Inflammatory macrophage (primary cell): Measurements from ENCODE around the gene CACUL1.
A peak's percentile ranks its signal among the peaks of the same experiment; 100 is the strongest.
"Not testable (repeated sequence)": the region's sequence is repeated elsewhere in the genome, so short reads cannot be mapped to it uniquely, and the experiment has no call there.

Experiments used
- DNase-seq, 2 donors: peaks; one replicate each; pipeline ENCODE4 v3.0.0-alpha.2; 2020 to 2022

The CACUL1 gene

GRCh38 chr10:118768041-118768919 lies 13.5 kb upstream of the CACUL1 start:
- DNase-seq: no peak

- no peak for DNase-seq
Observed at GRCh38 chr10:118767297-118768040, 12.7 kb upstream of the CACUL1 start.

GRCh38 chr10:118764195-118764594 lies 9.4 kb upstream of the CACUL1 start:
- DNase-seq: no peak

GRCh38 chr10:118763202-118763988 lies 8.6 kb upstream of the CACUL1 start:
- no peak for DNase-seq

GRCh38 chr10:118760265-118760664 lies 5.5 kb upstream of the CACUL1 start:
- no peak for DNase-seq

- no peak for DNase-seq
Observed at GRCh38 chr10:118758449-118758848, 3.7 kb upstream of the CACUL1 start.

GRCh38 chr10:118754229-118754555 lies 578 bp downstream of the CACUL1 start:
- peak in 1 of 2 donors; percentile 25 for DNase-seq

GRCh38 chr10:118753331-118754228 lies 1.2 kb downstream of the CACUL1 start:
- DNase-seq: no peak

- DNase-seq: no peak
Observed at GRCh38 chr10:118752409-118752808, 2.4 kb downstream of the CACUL1 start.

- no peak for DNase-seq
Observed at GRCh38 chr10:118751265-118751664, 3.5 kb downstream of the CACUL1 start.

GRCh38 chr10:118748041-118748440 lies 6.7 kb downstream of the CACUL1 start:
- no peak for DNase-seq

GRCh38 chr10:118746246-118746645 lies 8.5 kb downstream of the CACUL1 start:
- no peak for DNase-seq

GRCh38 chr10:118745056-118745455 lies 9.7 kb downstream of the CACUL1 start:
- DNase-seq: no peak

GRCh38 chr10:118744346-118744918 lies 10.3 kb downstream of the CACUL1 start:
- DNase-seq: not testable (repeated sequence)

GRCh38 chr10:118742782-118743181 lies 12.0 kb downstream of the CACUL1 start:
- no peak for DNase-seq

- DNase-seq: no peak
Observed at GRCh38 chr10:118742032-118742431, 12.7 kb downstream of the CACUL1 start.

- no peak for DNase-seq
Observed at GRCh38 chr10:118738406-118738805, 16.4 kb downstream of the CACUL1 start.

GRCh38 chr10:118737603-118738302 lies 17.0 kb downstream of the CACUL1 start:
- DNase-seq: peak; percentile 53 to 83

GRCh38 chr10:118735294-118735693 lies 19.5 kb downstream of the CACUL1 start:
- DNase-seq: no peak

- DNase-seq: no peak
Observed at GRCh38 chr10:118734475-118734874, 20.3 kb downstream of the CACUL1 start.
